Posterior vena cava (tissue), 2 donors: ENCODE data around the gene TICAM2. TPM values are rescaled to one million over a fixed set of nuclear protein-coding genes. Genes with fewer than 3 reads are reported as not detected.

Experiments used
- DNase-seq: peaks from one replicate; pipeline ENCODE4 v3.0.0-alpha.2; 2020; ENCODE audit warnings: low spot score
- intact Hi-C, 2 donors: fragments of 100-400 bp; cut with DNase I; formaldehyde crosslinking; loops; one replicate each; pipeline versions ENCODE4 v1.14.1 to v1.14.2; 2022 to 2023
- total RNA-seq, 2 donors: library from RNA; stranded (reverse); fragmentation: NEBNext Ultra II Directional; extraction: Animal tissue kit (Norgen Biotek cat#: 25700); gene quantifications; one replicate each; pipeline ENCODE4 v1.2.1, GENCODE V29; 2021
- donor health status: DM: yes; HTN: yes; CAD: no.
- donor health status: DM: yes; HTN: yes; CAD: no.

Gene TICAM2
- total RNA-seq, 2 donors from 2014 or later, result 7.7 to 7.9 TPM

GRCh38 chr5:115616892-115617291 is 14.6 kb upstream of the TICAM2 start:
- DNase-seq, result no peak
- intact Hi-C loops, result no loop called here

GRCh38 chr5:115616472-115616871 is 14.2 kb upstream of the TICAM2 start:
- no peak for DNase-seq
- intact Hi-C loops, result no loop called here

- intact Hi-C loops, result no loop called here
- DNase-seq, result no peak
Observed at GRCh38 chr5:115611873-115612272, 9.6 kb upstream of the TICAM2 start.

GRCh38 chr5:115607935-115608334 is 5.7 kb upstream of the TICAM2 start:
- DNase-seq, result no peak
- intact Hi-C loops, result no loop called here

- no peak for DNase-seq
- intact Hi-C loops, result no loop called here
Observed at GRCh38 chr5:115605436-115605835, 3.2 kb upstream of the TICAM2 start.

GRCh38 chr5:115602591-115603125 is 379 bp upstream of the TICAM2 start:
- intact Hi-C loops, result no loop called here
- no peak for DNase-seq

GRCh38 chr5:115600766-115601165 is 1.5 kb downstream of the TICAM2 start:
- DNase-seq, result no peak
- intact Hi-C loops, result no loop called here

GRCh38 chr5:115599924-115600323 is 2.4 kb downstream of the TICAM2 start:
- intact Hi-C loops, result no loop called here
- DNase-seq, result no peak

GRCh38 chr5:115599502-115599901 is 2.8 kb downstream of the TICAM2 start:
- DNase-seq, result no peak
- intact Hi-C loops, result no loop called here

- no peak for DNase-seq
- intact Hi-C loops, result no loop called here
Observed at GRCh38 chr5:115594128-115595047, 7.9 kb downstream of the TICAM2 start.

GRCh38 chr5:115589043-115589442 is 13.2 kb downstream of the TICAM2 start:
- intact Hi-C loops, result loop anchor here (5.0 kb wide), 2 partner anchors 277 to 282 kb away; no protein-coding TSS in a partner anchor
- no peak for DNase-seq

GRCh38 chr5:115588640-115589039 is 13.6 kb downstream of the TICAM2 start:
- intact Hi-C loops, result loop anchor here (5.0 kb wide), 2 partner anchors 276 to 281 kb away; no protein-coding TSS in a partner anchor
- no peak for DNase-seq

GRCh38 chr5:115586525-115587146 is 15.6 kb downstream of the TICAM2 start:
- intact Hi-C loops, result loop anchor here (5.0 kb wide), 2 partner anchors 274 to 279 kb away; no protein-coding TSS in a partner anchor
- no peak for DNase-seq

GRCh38 chr5:115585265-115585664 is 17.0 kb downstream of the TICAM2 start:
- intact Hi-C loops, result loop anchor here (5.0 kb wide), 2 partner anchors 273 to 278 kb away; no protein-coding TSS in a partner anchor
- no peak for DNase-seq

- intact Hi-C loops, result no loop called here
Observed at GRCh38 chr5:115584501-115584900, 17.8 kb downstream of the TICAM2 start.

GRCh38 chr5:115583474-115583873 is 18.8 kb downstream of the TICAM2 start:
- intact Hi-C loops, result no loop called here
- no peak for DNase-seq

More at GRCh38 chr5:115584501-115584900, 17.8 kb downstream of the TICAM2 start:
- no peak for DNase-seq

GRCh38 chr5:115580941-115581340 is 21.3 kb downstream of the TICAM2 start:
- DNase-seq, result no peak
- intact Hi-C loops, result no loop called here

- no peak for DNase-seq
- intact Hi-C loops, result loop anchor here in 1 of 2 donors (10.0 kb wide), 1 partner anchor 205 kb away; no protein-coding TSS in a partner anchor
Observed at GRCh38 chr5:115579747-115580173, 22.5 kb downstream of the TICAM2 start.

- no peak for DNase-seq
- intact Hi-C loops, result loop anchor here in 1 of 2 donors (10.0 kb wide), 1 partner anchor 204 kb away; no protein-coding TSS in a partner anchor
Observed at GRCh38 chr5:115579216-115579615, 23.1 kb downstream of the TICAM2 start.

GRCh38 chr5:115578657-115579056 is 23.6 kb downstream of the TICAM2 start:
- no peak for DNase-seq
- intact Hi-C loops, result loop anchor here in 1 of 2 donors (10.0 kb wide), 1 partner anchor 204 kb away; no protein-coding TSS in a partner anchor
